SKM-1 (cell line): ENCODE measurements around the gene MICA.
"Not testable (repeated sequence)": the region's sequence is repeated elsewhere in the genome, so short reads cannot be mapped to it uniquely, and the experiment has no call there.

ENCODE experiments used
- DNase-seq: peaks from one replicate; lab custom pipeline; 2025; ENCODE audit not compliant: unreplicated experiment; lab: John Stamatoyannopoulos, UW

Gene MICA

GRCh38 chr6:31381666-31382065 lies 21.7 kb upstream of the MICA start:
- DNase-seq: no peak

- DNase-seq: no peak
Measured at GRCh38 chr6:31383149-31383548, 20.2 kb upstream of the MICA start.

- DNase-seq: no peak
Measured at GRCh38 chr6:31385041-31385440, 18.4 kb upstream of the MICA start.

GRCh38 chr6:31386099-31386498 lies 17.3 kb upstream of the MICA start:
- DNase-seq: no peak

GRCh38 chr6:31386977-31387376 lies 16.4 kb upstream of the MICA start:
- DNase-seq: no peak

- not testable (repeated sequence) for DNase-seq
Measured at GRCh38 chr6:31388916-31389801, 14.2 kb upstream of the MICA start.

GRCh38 chr6:31389802-31390132 lies 13.6 kb upstream of the MICA start:
- not testable (repeated sequence) for DNase-seq

- DNase-seq: no peak
Measured at GRCh38 chr6:31393932-31394331, 9.5 kb upstream of the MICA start.

- no peak for DNase-seq
Measured at GRCh38 chr6:31394381-31394780, 9.0 kb upstream of the MICA start.

- DNase-seq: no peak
Measured at GRCh38 chr6:31395832-31396231, 7.6 kb upstream of the MICA start.

GRCh38 chr6:31396422-31397152 lies 6.8 kb upstream of the MICA start:
- peak; percentile 41 for DNase-seq

GRCh38 chr6:31397153-31397499 lies 6.3 kb upstream of the MICA start:
- DNase-seq: not testable (repeated sequence)

GRCh38 chr6:31397901-31398525 lies 5.4 kb upstream of the MICA start:
- DNase-seq: no peak

GRCh38 chr6:31399589-31400466 lies 3.6 kb upstream of the MICA start:
- DNase-seq: peak; percentile 74

GRCh38 chr6:31400467-31401289 lies 2.7 kb upstream of the MICA start:
- DNase-seq: peak; percentile 43

- no peak for DNase-seq
Measured at GRCh38 chr6:31401403-31401802, 2.0 kb upstream of the MICA start.

GRCh38 chr6:31402324-31403282 lies 792 bp upstream of the MICA start:
- no peak for DNase-seq

GRCh38 chr6:31404061-31404364 lies 618 bp downstream of the MICA start:
- not testable (repeated sequence) for DNase-seq

GRCh38 chr6:31405996-31406395 lies 2.6 kb downstream of the MICA start:
- no peak for DNase-seq
